ENCODE data around the gene BCAS3. TPM values are rescaled to one million over a fixed set of nuclear protein-coding genes. Genes with fewer than 3 reads are reported as not detected.

BCAS3 gene
- total RNA-seq, 1 donor, result 23.7 TPM

DNA sequence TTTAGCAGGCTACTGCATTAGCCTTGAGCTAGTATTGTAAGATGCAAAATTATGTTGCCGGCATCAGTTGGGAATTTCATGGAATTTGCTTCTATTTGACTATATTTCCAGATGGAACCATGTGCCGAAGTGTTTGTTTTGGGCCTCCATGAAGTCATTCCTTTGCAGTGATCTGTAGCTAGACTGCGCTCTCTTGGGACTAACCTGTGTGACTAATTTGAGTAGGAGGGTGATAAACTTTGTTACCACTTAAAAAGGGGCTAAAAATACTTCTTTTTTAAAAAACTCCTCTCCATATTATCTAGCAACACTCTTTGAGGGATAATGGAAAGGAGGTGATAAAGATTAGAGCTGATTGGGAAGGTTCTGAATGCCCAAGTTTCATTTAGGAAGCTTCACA, 555.2 kb downstream of the BCAS3 start:
- TF ChIP-seq, protein P1, sequence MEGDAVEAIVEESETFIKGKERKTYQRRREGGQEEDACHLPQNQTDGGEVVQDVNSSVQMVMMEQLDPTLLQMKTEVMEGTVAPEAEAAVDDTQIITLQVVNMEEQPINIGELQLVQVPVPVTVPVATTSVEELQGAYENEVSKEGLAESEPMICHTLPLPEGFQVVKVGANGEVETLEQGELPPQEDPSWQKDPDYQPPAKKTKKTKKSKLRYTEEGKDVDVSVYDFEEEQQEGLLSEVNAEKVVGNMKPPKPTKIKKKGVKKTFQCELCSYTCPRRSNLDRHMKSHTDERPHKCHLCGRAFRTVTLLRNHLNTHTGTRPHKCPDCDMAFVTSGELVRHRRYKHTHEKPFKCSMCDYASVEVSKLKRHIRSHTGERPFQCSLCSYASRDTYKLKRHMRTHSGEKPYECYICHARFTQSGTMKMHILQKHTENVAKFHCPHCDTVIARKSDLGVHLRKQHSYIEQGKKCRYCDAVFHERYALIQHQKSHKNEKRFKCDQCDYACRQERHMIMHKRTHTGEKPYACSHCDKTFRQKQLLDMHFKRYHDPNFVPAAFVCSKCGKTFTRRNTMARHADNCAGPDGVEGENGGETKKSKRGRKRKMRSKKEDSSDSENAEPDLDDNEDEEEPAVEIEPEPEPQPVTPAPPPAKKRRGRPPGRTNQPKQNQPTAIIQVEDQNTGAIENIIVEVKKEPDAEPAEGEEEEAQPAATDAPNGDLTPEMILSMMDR (IDR thresholded peaks at IDR 0.05; ENCODE audit: insufficient read depth, low read depth, low read length), result no peak
- H3K4me3 ChIP-seq (ENCODE audit: low read depth, low read length), result no peak overlapping the region
- no peak for DNase-seq (ENCODE audit: low read depth)

DNA sequence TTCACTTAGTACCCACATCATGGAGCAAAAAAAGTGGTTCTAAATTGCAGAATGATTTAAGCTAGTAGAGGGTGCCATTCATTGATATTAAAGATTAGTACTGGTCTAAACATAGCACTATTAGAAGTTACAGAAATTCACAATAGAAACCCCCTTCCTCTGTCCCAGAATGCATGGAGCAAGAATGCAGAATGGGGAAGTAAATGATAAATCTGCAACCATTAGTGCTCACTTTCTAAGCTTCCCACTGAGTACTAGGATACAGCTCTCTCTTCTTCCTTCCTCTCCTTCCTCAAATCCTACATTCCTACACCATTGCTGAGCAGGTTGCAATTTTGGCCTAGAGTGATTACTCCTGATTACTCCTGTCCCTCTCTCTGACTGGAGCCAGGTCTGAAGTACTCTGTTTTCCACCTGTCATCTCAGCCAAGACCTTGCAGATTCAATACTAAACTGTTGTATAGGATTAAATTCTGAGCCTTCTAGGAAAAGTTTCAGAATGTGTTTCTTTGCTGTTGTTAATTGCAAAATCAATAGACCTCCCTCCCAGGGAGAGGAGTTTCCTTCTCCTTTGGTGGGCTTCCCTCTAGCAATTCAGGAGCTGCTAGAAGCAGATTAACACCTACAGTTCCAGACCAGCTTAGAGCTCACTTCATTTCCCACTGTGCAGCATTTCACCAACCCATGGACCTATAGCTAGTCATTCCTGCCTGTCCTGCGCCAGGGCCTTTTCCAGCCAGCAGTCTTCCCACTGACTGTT, 556.5 kb downstream of the BCAS3 start:
- no peak overlapping the region for H3K4me3 ChIP-seq (ENCODE audit: low read depth, low read length)
- TF ChIP-seq, protein P1 (IDR thresholded peaks at IDR 0.05; ENCODE audit: insufficient read depth, low read depth, low read length), result no peak
- no peak for DNase-seq (ENCODE audit: low read depth)

DNA sequence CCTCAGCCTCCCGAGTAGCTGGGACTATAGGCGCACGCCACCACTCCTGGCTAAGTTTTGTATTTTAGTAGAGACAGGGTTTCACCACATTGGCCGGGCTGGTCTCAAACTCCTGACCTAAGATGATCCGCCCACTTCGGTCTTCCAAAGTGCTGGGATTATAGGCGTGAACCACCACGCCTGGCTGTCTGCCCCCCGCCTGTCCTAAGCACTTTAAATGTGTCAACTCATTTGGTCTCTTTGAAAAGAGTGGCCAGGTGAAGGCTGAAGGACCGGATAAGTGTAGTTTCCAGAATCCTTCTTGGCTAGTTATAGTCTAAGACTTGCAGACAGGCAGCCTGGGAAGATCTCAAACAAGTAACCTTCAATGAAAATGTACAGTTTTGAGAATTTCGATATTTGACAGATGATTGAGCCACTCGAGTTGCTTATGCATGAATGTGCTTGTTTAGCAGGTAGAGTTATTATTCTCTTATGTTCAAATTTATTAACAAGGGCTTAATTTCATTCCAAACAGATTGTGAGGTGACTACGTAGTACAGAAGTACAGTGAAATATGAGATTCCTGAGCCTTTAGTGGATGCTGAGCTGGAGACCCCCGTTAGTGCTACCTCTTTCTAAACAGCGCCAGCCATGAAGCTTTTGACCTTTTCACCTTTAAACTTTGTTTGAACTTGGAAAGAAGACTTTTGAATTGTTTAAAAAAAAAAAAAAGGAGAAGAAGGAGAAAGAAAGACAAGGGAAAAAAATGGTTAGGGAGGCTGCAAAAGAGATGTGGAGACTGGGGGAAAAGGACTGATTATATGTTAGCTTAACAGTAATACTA, 557.6 kb downstream of the BCAS3 start:
- TF ChIP-seq, protein P1 (IDR thresholded peaks at IDR 0.05; ENCODE audit: insufficient read depth, low read depth, low read length), result no peak
- DNase-seq (ENCODE audit: low read depth), result no peak
- H3K4me3 ChIP-seq (ENCODE audit: low read depth, low read length), result no peak overlapping the region

DNA sequence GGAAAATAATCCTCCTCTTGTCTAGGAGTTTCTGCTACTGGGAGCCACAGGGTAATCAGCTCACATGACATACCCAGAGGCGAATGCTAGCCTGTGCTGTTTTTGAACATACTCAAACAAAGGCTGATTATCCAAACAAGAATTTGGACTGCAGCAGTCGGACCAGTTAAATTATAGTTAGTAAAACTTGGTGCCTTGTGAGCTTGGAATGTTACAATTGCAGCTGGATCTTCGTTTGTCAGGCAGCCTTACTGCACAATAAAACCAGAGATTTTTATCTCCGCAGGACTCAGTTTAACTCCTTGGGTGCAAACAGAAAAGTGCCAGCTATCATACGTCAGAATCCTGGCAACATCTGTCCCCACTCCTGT, 558.2 kb downstream of the BCAS3 start:
- TF ChIP-seq, protein P1 (IDR thresholded peaks at IDR 0.05; ENCODE audit: insufficient read depth, low read depth, low read length), result no peak
- peak; percentile 89 for DNase-seq (ENCODE audit: low read depth)
- H3K4me3 ChIP-seq (ENCODE audit: low read depth, low read length), result no peak overlapping the region

DNA sequence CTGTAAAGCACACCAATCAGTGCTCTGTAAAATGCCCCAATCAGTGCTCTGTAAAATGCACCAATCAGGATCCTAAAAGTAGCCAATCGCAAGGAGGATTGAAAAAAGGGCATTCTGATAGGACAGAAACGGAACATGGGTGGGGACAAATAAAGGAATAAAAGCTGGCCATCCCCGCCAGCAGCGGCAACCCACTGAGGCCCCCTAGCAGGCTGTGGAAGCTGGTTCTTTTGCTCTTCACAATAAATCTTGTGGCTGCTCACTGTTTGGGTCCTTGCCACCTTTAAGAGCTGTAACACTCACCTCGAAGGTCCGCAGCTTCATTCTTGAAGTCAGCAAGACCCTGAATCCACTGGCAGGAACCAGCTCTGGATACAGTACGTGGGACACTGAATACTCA, 559.6 kb downstream of the BCAS3 start:
- H3K4me3 ChIP-seq (ENCODE audit: low read depth, low read length), result no peak overlapping the region
- TF ChIP-seq, protein P1 (IDR thresholded peaks at IDR 0.05; ENCODE audit: insufficient read depth, low read depth, low read length), result no peak
- DNase-seq (ENCODE audit: low read depth), result no peak

DNA sequence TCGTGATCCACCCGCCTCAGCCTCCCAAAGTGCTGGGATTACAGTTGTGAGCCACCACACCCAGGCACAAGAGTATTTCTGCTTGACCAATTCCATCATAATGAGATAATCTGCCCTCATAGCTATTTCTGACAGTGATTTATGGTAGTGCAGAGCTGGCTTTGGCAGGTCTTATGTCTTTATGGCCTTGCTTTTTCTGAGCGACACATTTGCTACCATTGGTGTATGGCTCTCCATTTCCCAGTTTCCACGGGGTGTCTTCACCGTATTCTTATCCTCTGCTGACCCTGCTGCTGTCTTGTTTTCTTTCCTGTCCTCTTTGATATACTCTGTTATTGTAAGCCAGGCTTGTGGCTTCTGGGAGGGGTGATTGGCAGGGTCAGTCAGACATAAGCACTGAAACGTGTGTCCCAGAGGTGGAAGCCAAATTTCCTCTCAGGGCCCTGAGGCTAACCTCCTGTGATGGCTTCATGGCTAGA, 560.8 kb downstream of the BCAS3 start:
- TF ChIP-seq, protein P1 (IDR thresholded peaks at IDR 0.05; ENCODE audit: insufficient read depth, low read depth, low read length), result no peak
- no peak for DNase-seq (ENCODE audit: low read depth)
- no peak overlapping the region for H3K4me3 ChIP-seq (ENCODE audit: low read depth, low read length)
